ENCODE results near the gene TBC1D22A.

- TF ChIP-seq POLR2A (IDR thresholded peaks at IDR 0.05) (no peak), CTCF (IDR thresholded peaks at IDR 0.05) (no peak)
Measured at GRCh38 chr22:47201996-47202818, 439.8 kb downstream of the TBC1D22A start.

All from ovary (tissue), 3 donors.